Endothelial cell of umbilical vein (primary cell): ENCODE measurements around the gene ANKMY2. TPM values are rescaled to one million over a fixed set of nuclear protein-coding genes. Genes with fewer than 3 reads are reported as not detected.

Source experiments
- BruUV-seq: library from RNA; stranded (reverse); fragments of 400-500 nt; replicated peaks from 2 replicates; lab custom pipeline; 2021; lab: Mats Ljungman, UMichigan
- CTCF ChIA-PET: fragments of 300-600, 350-600 bp; sonication (Branson Sonifier 250); formaldehyde crosslinking; loops from one replicate; lab custom pipeline; 2021; ENCODE audit warnings: antibody characterized with exemption, inconsistent platforms; lab: Charles Lee
- POLR2A ChIA-PET: fragments of 300-600, 350-600 bp; sonication (Branson Sonifier 250); formaldehyde crosslinking; loops from one replicate; lab custom pipeline; 2021; ENCODE audit warnings: antibody characterized with exemption, inconsistent platforms; lab: Charles Lee
- DNase-seq: peaks from one replicate; pipeline ENCODE4 v3.0.0-alpha.2; 2011; ENCODE audit warnings: low read depth, low spot score
- FAIRE-seq: peaks from 2 replicates; lab custom pipeline; 2011; peaks lifted over from hg19 to GRCh38; lab: Jason Lieb, UNC
- H2AFZ ChIP-seq: 2 replicates; pipeline ENCODE4 v1.6.0; 2012; ENCODE audit warnings: low read depth, low read length, control low read depth, inconsistent platforms
- H3K27ac ChIP-seq: 2 replicates; pipeline ENCODE4 v1.5.1; 2011; ENCODE audit warnings: low read depth, mild to moderate bottlenecking, control low read depth, low read length, moderate library complexity; ENCODE audit not compliant: insufficient read depth
- H3K27me3 ChIP-seq, 2 experiments: 2 replicates each; pipeline versions ENCODE4 v1.6.0 to v1.6.1; 2011; ENCODE audit warnings: low read length in 2 of 2, mixed read lengths in 1 of 2; ENCODE audit not compliant: control insufficient read depth in 2 of 2, insufficient read depth in 2 of 2
- H3K36me3 ChIP-seq, 2 experiments: 2 replicates in 1 of 2; 3 replicates in 1 of 2; pipeline ENCODE4 v1.5.1; 2011; ENCODE audit warnings: low read length in 2 of 2, mild to moderate bottlenecking in 1 of 2, moderate library complexity in 1 of 2; ENCODE audit not compliant: control insufficient read depth in 2 of 2, insufficient read depth in 2 of 2; ENCODE audit errors: extremely low read depth in 1 of 2
- H3K4me1 ChIP-seq: 3 replicates; pipeline ENCODE4 v1.5.1; 2011; ENCODE audit warnings: mild to moderate bottlenecking, low read length; ENCODE audit not compliant: control insufficient read depth, insufficient read depth; ENCODE audit errors: extremely low read depth
- H3K4me2 ChIP-seq: 2 replicates; pipeline ENCODE4 v1.6.1; 2011; ENCODE audit warnings: low read length, control low read depth, mixed read lengths; ENCODE audit not compliant: insufficient read depth
- H3K4me3 ChIP-seq, 3 experiments: fragments of 200-600 bp in 1 of 3; sonication (generic), shearing (Covaris generic) in 1 of 3; replicated peaks in 1 of 3; 2 replicates each; pipeline ENCODE4 v1.5.1; 2011 to 2016; ENCODE audit warnings: control low read depth in 3 of 3, low read length in 3 of 3, mild to moderate bottlenecking in 2 of 3, inconsistent platforms in 1 of 3, low read depth in 1 of 3, moderate library complexity in 1 of 3; ENCODE audit not compliant: insufficient read depth in 1 of 3
- H3K79me2 ChIP-seq: 2 replicates; pipeline ENCODE4 v1.6.0; 2012; ENCODE audit warnings: low read length, inconsistent platforms; ENCODE audit not compliant: control insufficient read depth, insufficient read depth
- H3K9ac ChIP-seq: replicated peaks from 2 replicates; pipeline ENCODE3; 2011; ENCODE audit warnings: low read length, control low read depth; ENCODE audit not compliant: insufficient read depth; ENCODE audit errors: extremely low read depth
- H3K9me1 ChIP-seq: replicated peaks from 3 replicates; pipeline ENCODE4 v1.6.0; 2011; ENCODE audit warnings: mild to moderate bottlenecking, low read length; ENCODE audit not compliant: control insufficient read depth, insufficient read depth; ENCODE audit errors: extremely low read depth
- H3K9me3 ChIP-seq: replicated peaks from 2 replicates; pipeline ENCODE4 v1.5.1; 2012; ENCODE audit warnings: low read length, inconsistent platforms; ENCODE audit not compliant: control insufficient read depth, insufficient read depth
- H4K20me1 ChIP-seq: replicated peaks from 2 replicates; pipeline ENCODE3; 2011; ENCODE audit warnings: mild to moderate bottlenecking, low read length; ENCODE audit not compliant: control insufficient read depth, insufficient read depth; ENCODE audit errors: extremely low read depth
- EZH2 ChIP-seq: IDR thresholded peaks from 2 replicates; pipeline ENCODE4 v1.6.1; 2012; ENCODE audit warnings: borderline replicate concordance, low read depth, mild to moderate bottlenecking, moderate library complexity, low read length, inconsistent platforms; ENCODE audit not compliant: severe bottlenecking
- FOS ChIP-seq: IDR thresholded peaks from 2 replicates; pipeline ENCODE4 v1.6.1; 2011; ENCODE audit warnings: mild to moderate bottlenecking, low read length, moderate library complexity, borderline replicate concordance; ENCODE audit not compliant: insufficient read depth
- GATA2 ChIP-seq: IDR thresholded peaks from 2 replicates; pipeline ENCODE4 v1.7.0; 2011; ENCODE audit warnings: low read depth, mild to moderate bottlenecking, moderate library complexity, mixed read lengths, low read length; ENCODE audit not compliant: insufficient read length, insufficient read depth
- JUN ChIP-seq: IDR thresholded peaks from 2 replicates; pipeline ENCODE4 v1.6.1; 2011; ENCODE audit warnings: borderline replicate concordance, low read depth; ENCODE audit not compliant: insufficient read length, insufficient read depth
- MYC ChIP-seq: IDR thresholded peaks from one replicate; pipeline ENCODE4 v1.6.1; 2011; ENCODE audit warnings: mild to moderate bottlenecking, low read depth, low read length
- POLR2A ChIP-seq: IDR thresholded peaks from 2 replicates; pipeline ENCODE4 v1.6.1; 2012; ENCODE audit warnings: low read depth, mild to moderate bottlenecking, control low read depth, low read length
- POLR2AphosphoS5 ChIP-seq: IDR thresholded peaks from 2 replicates; pipeline ENCODE4 v1.6.1; 2012; ENCODE audit warnings: low read depth, mild to moderate bottlenecking, control low read depth, low read length, moderate library complexity; ENCODE audit not compliant: insufficient read depth
- dilution Hi-C: fragments of 300-500 bp; cut with MboI; formaldehyde crosslinking; loops from one replicate; pipeline ENCODE4 v1.15.0; 2019; ENCODE audit warnings: low sequenced_read_pairs; ENCODE audit not compliant: extremely low pct_ligation_motif_present
- intact Hi-C: fragments of 100-400 bp; cut with micrococcal nuclease; formaldehyde crosslinking; loops from one replicate; pipeline ENCODE4 v1.10.0; 2022
- polyA plus RNA-seq, 4 experiments: library from polyadenylated mRNA; depleted of rRNA in 3 of 4; stranded (reverse) in 3 of 4; unstranded in 1 of 4; fragments of >200 nt; gene quantifications; 2 replicates each; pipeline versions ENCODE4 v1.2.1 to v1.2.3, GENCODE V29; 2011 to 2012; ENCODE audit warnings: missing spikeins in 1 of 4
- total RNA-seq: library from RNA; stranded (reverse); gene quantifications from 2 replicates; pipeline ENCODE4 v1.2.3, GENCODE V29; 2021
- TF ChIP-seq, protein P1 (sequence below): IDR thresholded peaks from 2 replicates; pipeline ENCODE4 v1.6.1; 2011; ENCODE audit not compliant: insufficient read depth, insufficient read length
- TF ChIP-seq, protein P2 (sequence below), 2 donors: IDR thresholded peaks; 1 replicate in 1 of 2; 2 replicates in 1 of 2; pipeline ENCODE4 v1.5.1; 2011; ENCODE audit warnings: low read length in 2 of 2, mild to moderate bottlenecking in 2 of 2, moderate library complexity in 2 of 2, control low read depth in 1 of 2, inconsistent platforms in 1 of 2, low read depth in 1 of 2; ENCODE audit not compliant: insufficient read depth in 1 of 2; ENCODE audit errors: extremely low read depth in 1 of 2

The ANKMY2 gene
- total and polyA plus RNA-seq, 2 donors (not counting 3 experiments of a cell fraction or from before 2014, with no cell fraction given) = 7.7 to 11.6 TPM

DNA sequence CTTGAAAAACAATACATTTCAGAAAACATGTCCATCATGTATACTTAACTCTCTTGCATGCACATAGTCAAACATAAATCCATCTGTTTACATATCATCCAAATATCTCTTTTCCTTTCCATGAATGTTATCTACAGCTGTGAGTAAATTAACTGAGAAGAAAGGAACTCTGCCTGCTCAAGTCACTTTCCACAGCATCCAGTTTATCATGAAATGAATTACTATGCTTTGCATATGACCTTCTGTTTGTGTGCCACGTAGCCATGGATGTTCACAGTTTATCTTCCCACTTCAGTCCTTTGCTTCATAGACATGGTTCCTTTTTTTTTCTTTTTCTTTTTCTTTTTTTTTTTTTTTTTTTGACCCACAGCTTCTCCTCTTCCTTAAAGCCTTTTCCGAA lies 40.0 kb upstream of the ANKMY2 start:
- no peak overlapping the region for H3K27ac ChIP-seq
- no peak overlapping the region for H2AFZ ChIP-seq
- CTCF ChIA-PET = interaction anchor here (0.8 kb wide), 1 partner anchor 233 kb away, joined by 3 read pairs; no protein-coding TSS in a partner anchor
- peaks cover 3% of the 10 kb centered on the region for H3K79me2 ChIP-seq
- H3K36me3 ChIP-seq = peaks cover 12 to 19% of the 10 kb centered on the region in 2 experiments
- no peaks in the 10 kb centered on the region for H3K9me3 ChIP-seq
- POLR2A ChIA-PET = no interaction called here
- intact Hi-C loops (no loop called here), dilution Hi-C loops (no loop called here)
- no peak overlapping the region for H3K4me3 ChIP-seq
- TF ChIP-seq EZH2 (no peak), MYC (no peak), JUN (no peak), FOS (no peak), GATA2 (no peak), POLR2A (no peak), POLR2AphosphoS5 (no peak)
- TF ChIP-seq, protein P1, sequence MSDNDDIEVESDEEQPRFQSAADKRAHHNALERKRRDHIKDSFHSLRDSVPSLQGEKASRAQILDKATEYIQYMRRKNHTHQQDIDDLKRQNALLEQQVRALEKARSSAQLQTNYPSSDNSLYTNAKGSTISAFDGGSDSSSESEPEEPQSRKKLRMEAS = no peak
- TF ChIP-seq, protein P2, sequence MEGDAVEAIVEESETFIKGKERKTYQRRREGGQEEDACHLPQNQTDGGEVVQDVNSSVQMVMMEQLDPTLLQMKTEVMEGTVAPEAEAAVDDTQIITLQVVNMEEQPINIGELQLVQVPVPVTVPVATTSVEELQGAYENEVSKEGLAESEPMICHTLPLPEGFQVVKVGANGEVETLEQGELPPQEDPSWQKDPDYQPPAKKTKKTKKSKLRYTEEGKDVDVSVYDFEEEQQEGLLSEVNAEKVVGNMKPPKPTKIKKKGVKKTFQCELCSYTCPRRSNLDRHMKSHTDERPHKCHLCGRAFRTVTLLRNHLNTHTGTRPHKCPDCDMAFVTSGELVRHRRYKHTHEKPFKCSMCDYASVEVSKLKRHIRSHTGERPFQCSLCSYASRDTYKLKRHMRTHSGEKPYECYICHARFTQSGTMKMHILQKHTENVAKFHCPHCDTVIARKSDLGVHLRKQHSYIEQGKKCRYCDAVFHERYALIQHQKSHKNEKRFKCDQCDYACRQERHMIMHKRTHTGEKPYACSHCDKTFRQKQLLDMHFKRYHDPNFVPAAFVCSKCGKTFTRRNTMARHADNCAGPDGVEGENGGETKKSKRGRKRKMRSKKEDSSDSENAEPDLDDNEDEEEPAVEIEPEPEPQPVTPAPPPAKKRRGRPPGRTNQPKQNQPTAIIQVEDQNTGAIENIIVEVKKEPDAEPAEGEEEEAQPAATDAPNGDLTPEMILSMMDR (IDR thresholded peaks at IDR 0.05; ENCODE audit: extremely low read depth in 1 of 2, insufficient read depth in 1 of 2, low read depth in 1 of 2, low read length in 2 of 2) = no peak
- no peaks in the 10 kb centered on the region for H3K27me3 ChIP-seq
- DNase-seq (no peak), FAIRE-seq (no peak)
- H3K9me1 ChIP-seq = no peaks in the 10 kb centered on the region
- BruUV-seq = no TSS peak
- H3K4me1 ChIP-seq = no peaks in the 10 kb centered on the region
- no peak overlapping the region for H3K9ac ChIP-seq
- H3K4me2 ChIP-seq = no peak overlapping the region
- H4K20me1 ChIP-seq = no peaks in the 10 kb centered on the region
